Heart right ventricle (tissue), 16 donors: ENCODE data around the gene GNAI1. TPM values are rescaled to one million over a fixed set of nuclear protein-coding genes. Genes with fewer than 3 reads are reported as not detected.

Experiments used
- ATAC-seq, 8 donors: fragments of 200-7000 bp; cut with Tn5 transposase; one replicate each; pipeline ENCODE4 v1.9.1; 2020; ENCODE audit warnings: mild to moderate bottlenecking in 8 of 8, moderate library complexity in 8 of 8, moderate number of reproducible peaks in 1 of 8
- DNase-seq, 2 donors: peaks; one replicate each; pipeline ENCODE4 v3.0.0-alpha.2; 2020
- H3K27ac ChIP-seq, 10 donors: fragments of 200-600 bp; sonication (generic) in 2 of 10; one replicate each; pipeline versions ENCODE4 v1.5.0 to v1.8.0; 2020 to 2022; ENCODE audit warnings: mild to moderate bottlenecking in 3 of 10
- H3K27me3 ChIP-seq, 7 donors: fragments of 200-600 bp; one replicate each; pipeline ENCODE4 v1.8.0; 2021 to 2022; ENCODE audit warnings: mild to moderate bottlenecking in 2 of 7
- H3K36me3 ChIP-seq, 9 donors: fragments of 200-600 bp; sonication (generic) in 1 of 9; one replicate each; pipeline versions ENCODE4 v1.5.0 to v1.8.0; 2020 to 2022; ENCODE audit warnings: mild to moderate bottlenecking in 2 of 9
- H3K4me1 ChIP-seq, 9 donors: fragments of 200-600 bp; sonication (generic) in 1 of 9; one replicate each; pipeline versions ENCODE4 v1.5.0 to v1.8.0; 2020 to 2022; ENCODE audit warnings: mild to moderate bottlenecking in 4 of 9
- H3K4me3 ChIP-seq, 10 donors: fragments of 200-600 bp; sonication (generic) in 2 of 10; one replicate each; pipeline versions ENCODE4 v1.5.0 to v1.8.0; 2020 to 2022; ENCODE audit warnings: mild to moderate bottlenecking in 7 of 10, moderate library complexity in 2 of 10
- H3K9me3 ChIP-seq, 11 donors: fragments of 200-600 bp in 10 of 11; sonication (generic) in 2 of 11; one replicate each; pipeline versions ENCODE4 v1.5.0 to v1.8.0; 2013 to 2022; ENCODE audit warnings: mild to moderate bottlenecking in 2 of 11, control low read depth in 1 of 11, moderate library complexity in 1 of 11
- CTCF ChIP-seq, 9 donors: fragments of 200-600 bp; sonication (generic) in 2 of 9; IDR thresholded peaks; one replicate each; pipeline versions ENCODE4 v1.5.0 to v1.8.0; 2021 to 2022; ENCODE audit warnings: antibody characterized with exemption in 9 of 9, mild to moderate bottlenecking in 5 of 9, moderate library complexity in 1 of 9
- WGBS, 2 donors: extraction: QIAGEN DNeasy Blood & Tissue Kit; methylation state at CpG; one replicate each; pipeline ENCODE4 v1.1.7; 2013; ENCODE audit warnings: inconsistent platforms in 1 of 2; 5-methylcytosine and 5-hydroxymethylcytosine counted together
- intact Hi-C, 10 donors: fragments of 100-400 bp; cut with DNase I; formaldehyde crosslinking; loops; one replicate each; pipeline versions ENCODE4 v1.11.1 to v1.14.2; 2022
- polyA plus RNA-seq, 2 donors: library from polyadenylated mRNA; stranded (reverse); fragments of 200-250 nt; gene quantifications; one replicate each; pipeline ENCODE4 v1.2.3, GENCODE V29; 2013
- total RNA-seq, 10 donors: library from RNA; stranded (reverse); fragmentation: NEBNext Ultra II Directional in 3 of 10; extraction: Animal tissue kit (Norgen Biotek cat#: 25700) in 3 of 10; gene quantifications; one replicate each; pipeline versions ENCODE4 v1.2.1 to v1.2.4, GENCODE V29; 2021 to 2023
- donor health status: Arrhythmogenic right ventricular cardiomyopathy.
- donor health status: ischemic (EF 13 %, LVEDD 7.1; RV severe dilation, severe dysfunction).
- donor health status: healthy with polysubstance abuse.
- donor health status: DM: no; HTN: yes; CAD: no.
- donor health status: DM: no; HTN: no; CAD: no.
- donor health status: ischemic (EF 25% LVEDD 6.9; RV normal size, moderate dysfunction).
- donor health status: ischemic (EF 25% LVEDD 5.7; RV mildly dilated, moderate dysfunction).
- donor health status: healthy.
- donor health status: DM: yes; HTN: yes; CAD: no.
- donor health status: Ischemic cardiomyopathy.
- donor health status: ischemic (EF 35%, LVEDD 5.7; RV mildly dilated, moderate dysfunction).
- donor health status: nonischemic (EF 11% LVEDD 7.7; RV severe dilation, severe dysfunction).
- donor health status: DM: yes; HTN: yes; CAD: no.
- donor health status: PGD.
- donor health status: ischemic (EF 29% LVEDD 5.4; RV normal size, mild dysfunction).
- donor health status: nonischemic (EF 23%, LVEDD 6.1; RV moderate dilation, normal function).

Gene GNAI1
- total and polyA plus RNA-seq, 12 donors = 5.5 to 19.9 (median 12.5) TPM

- intact Hi-C loops = loop anchor here in 1 of 10 donors (5.0 kb wide), 1 partner anchor 37 kb away; no protein-coding TSS in a partner anchor
These were observed 50.1 kb downstream of the GNAI1 start for GRCh38 chr7:80184693-80185092.

GRCh38 chr7:80185571-80185970, 50.9 kb downstream of the GNAI1 start:
- H3K4me1 ChIP-seq = peaks cover 0 to 30% (median 3%) of the 10 kb centered on the region in 9 donors
- no peaks in the 10 kb centered on the region for H3K36me3 ChIP-seq
- 75 to 80% methylated on average over 7 of the region's 7 CpGs for WGBS, 2 donors
- no peak overlapping the region for H3K27ac ChIP-seq
- intact Hi-C loops = no loop called here
- DNase-seq (no peak), ATAC-seq (no peak)
- no peak overlapping the region for H3K4me3 ChIP-seq
- H3K27me3 ChIP-seq = no peaks in the 10 kb centered on the region
- H3K9me3 ChIP-seq = peaks cover 0 to 4% (median 0%) of the 10 kb centered on the region in 11 donors
- no peak for TF ChIP-seq CTCF (IDR thresholded peaks at IDR 0.05)

More at GRCh38 chr7:80184693-80185092, 50.1 kb downstream of the GNAI1 start:
- Histone ChIP-seq H3K9me3 (peaks cover 0 to 4% (median 0%) of the 10 kb centered on the region in 11 donors), H3K27me3 (no peaks in the 10 kb centered on the region), H3K4me1 (peaks cover 0 to 36% (median 7%) of the 10 kb centered on the region in 9 donors), H3K4me3 (no peak overlapping the region), H3K36me3 (no peaks in the 10 kb centered on the region), H3K27ac (no peak overlapping the region)
- TF ChIP-seq CTCF (IDR thresholded peaks at IDR 0.05) = no peak
- no peak for DNase-seq
- no peak for ATAC-seq
- WGBS, 2 donors = 74% methylated on average over 4 of the region's 4 CpGs

GRCh38 chr7:80186721-80187120, 52.1 kb downstream of the GNAI1 start:
- TF ChIP-seq CTCF (IDR thresholded peaks at IDR 0.05) = no peak
- peaks cover 0 to 28% (median 3%) of the 10 kb centered on the region in 9 donors for H3K4me1 ChIP-seq
- H3K4me3 ChIP-seq = no peak overlapping the region
- H3K36me3 ChIP-seq = no peaks in the 10 kb centered on the region
- peak in 1 of 8 donors; percentile 49 for ATAC-seq
- DNase-seq = no peak
- peaks cover 0 to 4% (median 0%) of the 10 kb centered on the region in 11 donors for H3K9me3 ChIP-seq
- H3K27me3 ChIP-seq = no peaks in the 10 kb centered on the region
- H3K27ac ChIP-seq = no peak overlapping the region
- intact Hi-C loops = no loop called here

GRCh38 chr7:80187279-80187678, 52.6 kb downstream of the GNAI1 start:
- Histone ChIP-seq H3K36me3 (no peaks in the 10 kb centered on the region), H3K4me3 (no peak overlapping the region), H3K4me1 (peaks cover 0 to 28% (median 3%) of the 10 kb centered on the region in 9 donors), H3K27me3 (no peaks in the 10 kb centered on the region), H3K27ac (no peak overlapping the region), H3K9me3 (peaks cover 0 to 4% (median 0%) of the 10 kb centered on the region in 11 donors)
- ATAC-seq = no peak
- no peak for DNase-seq
- intact Hi-C loops = no loop called here
- TF ChIP-seq CTCF (IDR thresholded peaks at IDR 0.05) = no peak
- 69% methylated on average over 1 of the region's 1 CpG for WGBS, 2 donors
